ENCODE measurements around the gene SMAD1. TPM values are rescaled to one million over a fixed set of nuclear protein-coding genes. Genes with fewer than 3 reads are reported as not detected.
"Not testable (repeated sequence)": the region's sequence is repeated elsewhere in the genome, so short reads cannot be mapped to it uniquely, and the experiment has no call there.

SMAD1 gene
- polyA plus RNA-seq, 1 donor, result 78.0 TPM

DNA sequence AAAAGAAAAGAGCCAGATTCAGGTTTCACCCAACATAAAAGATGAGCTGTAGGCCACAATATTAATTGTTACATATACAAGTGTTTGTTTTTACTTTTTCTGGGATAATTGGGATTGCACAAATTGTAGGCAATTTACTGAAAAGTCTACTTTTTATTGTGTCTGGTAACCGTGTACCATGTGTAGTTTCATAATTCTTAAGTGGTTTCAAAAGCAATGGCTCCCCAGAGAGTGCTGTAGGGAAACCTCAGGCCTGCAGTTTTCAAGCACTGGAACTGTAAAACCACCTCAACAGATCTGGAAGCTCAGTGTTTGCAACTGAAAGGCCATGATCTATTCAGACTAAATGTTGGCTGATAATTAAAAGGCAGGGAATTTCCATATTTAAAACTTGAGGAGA is 83.7 kb downstream of the SMAD1 start:
- DNase-seq, result no peak

DNA sequence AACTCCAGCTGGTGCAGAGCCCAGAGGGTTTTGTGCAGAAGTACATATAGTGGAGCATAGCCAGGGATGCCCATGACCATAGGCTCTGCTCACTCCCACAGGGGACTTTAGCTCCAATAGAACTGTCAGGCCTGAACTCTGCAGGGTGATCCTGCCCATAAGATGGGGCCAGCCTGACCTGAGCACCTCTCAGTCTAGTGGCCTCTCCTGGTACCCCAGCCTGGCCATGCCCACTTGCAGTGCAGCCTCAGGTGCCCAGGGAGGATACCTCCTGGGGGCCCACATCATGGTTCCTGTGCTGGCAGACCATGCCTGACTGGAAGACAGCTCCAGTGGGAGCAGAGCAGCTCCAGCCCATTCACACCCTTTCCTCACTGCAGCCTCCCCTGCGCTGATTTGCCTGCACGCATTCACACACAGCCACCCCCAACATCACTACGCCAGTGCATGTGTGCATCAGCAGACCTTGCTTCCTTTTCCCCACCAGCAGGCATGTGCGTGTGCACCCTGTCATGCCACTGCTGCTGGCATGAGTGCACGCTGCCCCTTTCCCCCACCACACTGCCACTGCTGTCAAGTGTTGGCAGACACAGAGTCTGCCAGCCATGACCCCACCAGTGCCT is 84.5 kb downstream of the SMAD1 start:
- no peak for DNase-seq

DNA sequence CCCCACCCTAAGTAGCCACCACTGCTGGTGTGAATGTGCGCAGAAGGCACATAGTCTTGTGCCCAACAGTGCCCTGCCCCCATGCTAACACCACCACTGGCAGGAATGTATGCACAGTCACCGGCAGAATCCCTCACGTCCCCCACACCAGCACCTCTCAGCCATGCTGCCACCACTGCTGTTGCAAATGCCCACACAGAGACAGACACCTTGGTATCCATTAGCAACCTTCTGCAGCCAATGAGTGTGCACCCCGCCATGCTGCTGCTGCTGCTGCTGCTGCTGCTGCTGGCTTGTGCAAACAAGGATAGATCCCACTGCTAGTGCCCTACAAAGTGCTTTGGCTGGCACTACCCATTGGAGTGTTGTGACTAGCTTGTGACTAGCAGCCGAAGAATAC is 85.1 kb downstream of the SMAD1 start:
- DNase-seq, result no peak

DNA sequence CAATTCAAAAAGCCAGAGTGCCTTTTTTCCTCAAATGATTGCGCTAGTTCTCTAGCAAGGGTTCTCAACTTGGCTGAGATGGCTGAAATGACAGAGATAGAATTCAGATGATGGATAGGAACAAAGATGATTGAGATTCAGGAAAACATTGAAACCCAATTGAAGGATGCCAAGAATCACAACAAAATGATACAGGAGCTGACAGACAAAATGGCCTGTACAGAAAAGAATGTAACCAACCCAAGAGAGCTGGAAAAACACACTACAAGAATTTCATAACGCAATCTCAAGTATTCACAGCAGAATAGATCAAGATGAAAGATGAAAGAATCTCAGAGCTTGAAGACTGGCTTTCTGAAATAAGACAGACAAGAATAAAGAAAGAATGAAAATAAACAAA is 85.9 kb downstream of the SMAD1 start:
- DNase-seq, result no peak

DNA sequence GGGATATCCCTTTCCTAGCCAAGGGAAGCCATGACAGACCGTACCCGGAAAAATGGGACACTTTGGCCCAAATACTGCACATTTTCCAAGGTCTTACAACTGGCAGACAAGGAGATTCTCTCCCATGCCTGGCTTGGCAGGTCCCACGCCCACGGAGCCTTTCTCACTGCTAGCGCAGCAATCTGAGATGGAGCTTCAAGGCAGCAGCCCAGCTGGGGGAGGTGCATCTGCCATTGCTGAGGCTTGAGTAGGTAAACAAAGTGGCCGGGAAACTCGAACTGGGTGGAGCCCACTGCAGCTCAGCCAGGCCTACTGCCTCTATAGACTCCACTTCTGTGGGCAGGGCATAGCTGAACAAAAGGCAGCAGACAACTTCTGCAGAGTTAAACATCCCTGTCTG is 92.9 kb downstream of the SMAD1 start:
- not testable (repeated sequence) for DNase-seq

DNA sequence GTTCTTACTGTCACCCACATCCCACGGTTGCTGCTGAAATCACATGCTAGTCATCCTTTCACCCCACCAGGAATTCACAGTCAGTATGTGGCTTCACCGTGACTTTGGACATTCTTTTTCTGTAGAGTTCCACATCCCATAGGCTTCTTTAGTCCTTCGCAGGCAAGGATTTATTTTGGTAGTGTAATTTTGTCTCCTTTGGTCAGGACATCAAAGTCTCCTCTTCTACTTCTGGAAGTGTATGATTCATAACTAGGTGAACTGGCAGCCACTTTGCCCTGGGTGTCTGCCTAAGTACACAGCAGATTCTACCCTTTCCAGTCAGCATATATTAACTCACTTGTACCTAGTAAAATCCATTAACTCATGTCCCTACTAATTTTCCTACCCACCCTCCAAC is 99.3 kb downstream of the SMAD1 start:
- peak; percentile 15 for DNase-seq

DNA sequence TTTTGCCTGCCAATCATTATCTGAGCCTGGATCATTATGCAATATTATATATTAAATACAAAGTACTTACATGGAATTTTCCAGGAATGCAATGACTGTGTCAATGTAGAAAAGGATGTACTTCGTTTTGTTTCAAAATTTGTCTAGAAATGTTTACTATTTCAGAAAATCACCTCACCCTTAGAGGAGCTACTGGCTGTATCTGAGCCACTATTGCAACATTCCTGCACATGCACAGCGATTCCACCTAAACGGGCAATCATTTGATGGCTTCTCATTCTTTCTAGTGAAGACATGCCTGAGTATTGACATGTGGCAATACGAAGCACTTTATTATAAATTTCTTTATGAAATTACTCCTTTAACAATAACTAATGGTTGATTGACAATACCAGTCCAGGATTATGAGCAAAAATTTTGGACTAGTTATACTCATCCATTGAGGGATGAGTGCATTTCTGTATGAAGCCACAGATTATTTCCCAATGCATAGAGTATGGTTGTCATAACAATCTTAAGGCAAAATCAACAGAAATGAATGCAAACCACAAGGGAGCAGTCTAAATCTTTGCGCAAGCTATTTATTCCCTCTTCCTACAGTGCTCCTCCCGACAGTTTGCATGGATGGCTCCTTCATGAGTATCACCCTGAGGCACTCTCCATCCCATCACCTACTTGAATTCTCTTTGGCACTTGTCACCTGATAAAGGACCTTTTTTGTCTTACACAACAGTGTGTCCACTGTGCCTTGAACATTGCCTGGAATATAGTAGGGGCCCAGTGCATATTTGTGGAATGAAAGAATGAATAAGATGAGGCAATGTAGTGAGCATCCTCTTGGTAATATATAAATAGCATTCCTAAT is 101.8 kb downstream of the SMAD1 start:
- no peak for DNase-seq

DNA sequence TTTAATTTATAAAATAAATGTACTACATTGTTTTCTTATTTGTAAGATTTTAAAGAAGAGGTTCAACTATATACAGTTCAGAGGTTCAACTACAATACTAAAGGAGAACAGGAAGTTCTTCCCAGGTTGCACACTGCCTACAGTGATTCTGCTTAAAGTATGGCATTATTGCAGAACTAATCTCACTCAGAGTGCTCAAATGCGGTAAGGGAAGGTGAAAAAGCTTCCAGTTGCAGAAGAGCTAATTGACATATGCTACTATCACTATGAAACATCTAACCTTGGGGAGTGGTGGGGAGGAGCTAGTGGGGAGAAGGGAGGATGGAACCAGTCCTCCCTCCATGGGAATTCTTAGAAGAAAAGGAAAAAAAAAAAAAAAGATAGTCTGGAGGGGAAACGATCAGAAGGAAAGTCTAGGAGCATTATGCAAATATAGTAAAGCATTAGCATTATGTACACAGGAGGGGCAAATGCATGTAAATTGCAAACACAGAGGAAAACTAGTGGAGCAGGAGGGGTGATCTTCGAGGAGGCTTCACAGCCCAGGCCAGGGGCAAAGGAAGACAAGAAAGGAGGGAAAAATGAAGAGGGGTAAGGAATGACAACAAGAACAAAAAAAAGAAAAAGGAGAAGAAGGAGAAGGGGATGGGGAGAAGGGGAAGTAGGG is 105.6 kb downstream of the SMAD1 start:
- DNase-seq, result no peak

DNA sequence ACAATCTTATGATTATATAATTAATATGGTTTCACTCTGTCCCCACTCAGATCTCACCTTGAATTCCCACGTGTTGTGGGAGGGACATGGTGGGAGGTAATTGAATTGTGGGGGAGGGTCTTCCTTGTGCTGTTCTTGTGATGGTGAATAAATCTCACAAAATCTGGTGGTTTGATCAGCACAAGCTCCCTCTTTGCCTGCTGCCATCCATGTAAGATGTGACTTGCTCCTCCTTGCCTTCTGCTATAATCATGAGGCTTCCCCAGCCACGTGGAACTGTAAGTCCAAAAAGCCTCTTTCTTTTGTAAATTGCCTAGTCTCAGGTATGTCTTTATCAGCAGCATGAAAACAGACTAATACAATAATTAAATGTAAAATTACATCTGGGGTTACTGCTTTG is 107.7 kb downstream of the SMAD1 start:
- not testable (repeated sequence) for DNase-seq

DNA sequence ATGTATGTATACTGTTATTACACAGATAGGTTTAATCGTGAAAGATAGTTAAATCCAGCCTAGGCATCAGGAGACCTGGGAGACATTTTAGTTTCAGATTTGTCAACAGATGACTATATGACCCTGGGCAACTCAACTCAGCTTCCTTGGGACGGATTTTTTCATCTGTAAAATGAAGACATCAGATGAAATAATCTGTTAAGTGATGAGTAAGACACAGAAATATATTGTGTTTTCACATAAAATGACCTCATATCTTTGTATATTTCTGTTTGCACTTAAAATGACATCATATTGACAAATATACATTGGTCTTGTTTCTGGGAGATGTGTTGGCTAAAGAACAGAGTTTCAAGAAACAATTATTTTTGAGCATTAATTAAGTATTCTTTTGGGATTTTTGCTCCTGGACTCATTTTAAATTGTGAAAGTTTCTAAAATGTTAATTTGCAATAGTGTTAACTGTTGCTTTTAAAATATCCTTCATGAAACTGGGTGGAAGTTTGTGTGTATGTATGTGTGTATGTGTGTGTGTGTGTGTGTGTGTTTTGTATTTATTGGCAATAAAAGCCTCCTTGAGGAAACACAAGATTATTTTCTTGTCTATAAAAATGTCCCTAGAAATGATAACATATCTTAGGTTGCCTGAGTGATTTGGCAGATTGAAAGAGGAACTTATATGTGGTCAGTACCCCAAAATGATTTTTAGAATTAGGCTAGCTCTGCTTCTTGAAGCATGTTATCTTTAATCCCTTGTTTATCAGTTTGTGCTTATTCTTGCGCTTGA is 108.5 kb downstream of the SMAD1 start:
- no peak for DNase-seq

DNA sequence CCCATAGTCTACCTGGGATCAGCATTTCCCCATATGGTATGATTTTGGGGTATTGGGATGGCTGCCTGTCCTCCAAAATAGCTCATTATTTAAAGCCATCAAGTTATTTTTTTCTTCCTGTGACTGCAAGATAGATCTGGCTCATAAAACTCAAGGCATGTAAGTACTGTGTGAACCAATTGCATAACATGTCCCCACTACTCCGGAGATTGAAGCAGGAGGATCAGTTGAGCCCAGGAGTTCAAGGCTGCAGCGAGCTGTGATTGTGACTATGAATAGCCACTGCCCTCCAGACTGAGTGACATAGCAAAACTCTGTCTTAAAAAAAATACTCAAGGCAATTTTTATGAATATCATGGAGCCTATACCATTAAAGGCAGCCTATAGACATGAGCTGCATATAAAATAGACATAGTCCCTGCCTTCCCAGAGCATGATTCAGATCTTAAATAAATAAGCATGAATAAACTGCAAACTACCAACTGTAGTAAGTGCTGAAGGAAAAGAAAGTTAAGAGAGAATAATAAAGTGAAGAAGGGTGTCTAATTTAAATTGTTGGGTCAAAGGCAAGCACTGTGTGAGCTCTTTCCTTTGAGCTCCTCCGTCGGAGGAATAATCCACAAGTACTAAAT is 120.6 kb downstream of the SMAD1 start:
- no peak for DNase-seq

DNA sequence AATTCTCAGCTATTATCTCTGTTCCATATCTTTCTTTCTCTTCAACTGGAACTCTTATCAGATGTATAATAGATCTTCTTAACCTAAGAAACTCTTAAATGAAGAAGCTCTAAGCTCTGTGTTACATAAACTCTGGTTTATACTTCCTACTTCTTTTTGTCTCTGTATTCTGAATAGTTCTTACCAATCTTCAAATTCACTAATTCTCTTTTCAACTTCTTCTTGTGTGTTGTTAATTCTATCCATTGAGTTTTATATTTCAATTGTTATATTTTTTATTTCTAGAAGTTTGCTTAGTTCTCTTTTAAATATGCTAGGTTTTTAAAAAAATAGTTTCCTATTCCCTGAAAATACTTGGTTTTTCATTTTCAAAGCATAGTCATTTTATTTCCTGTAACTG is 124.3 kb downstream of the SMAD1 start:
- no peak for DNase-seq

Other genes with a start within 250 kb of the SMAD1 start
- gene MMAA, start 137.5 kb downstream of the SMAD1 start, polyA plus RNA-seq (ENCODE audit: insufficient read length), result 6.3 TPM
- not detected for gene C4orf51, start 198.3 kb downstream of the SMAD1 start, polyA plus RNA-seq (ENCODE audit: insufficient read length)